Endothelial cell (in vitro differentiated cells): ENCODE data around the gene SPRR5. TPM values are rescaled to one million over a fixed set of nuclear protein-coding genes. Genes with fewer than 3 reads are reported as not detected.

Experiments used
- DNase-seq: peaks from one replicate; pipeline ENCODE4 v3.0.0; 2021; ENCODE audit warnings: low spot score
- H3K27ac Mint-ChIP-seq: one replicate; pipeline ENCODE4 v1.8.0; 2021; ENCODE audit warnings: mixed read lengths, inconsistent platforms; ENCODE audit not compliant: unreplicated experiment
- H3K27me3 Mint-ChIP-seq: one replicate; pipeline ENCODE4 v1.8.0; 2021; ENCODE audit warnings: mild to moderate bottlenecking, moderate library complexity, mixed read lengths, inconsistent platforms; ENCODE audit not compliant: unreplicated experiment
- H3K36me3 Mint-ChIP-seq: one replicate; pipeline ENCODE4 v1.8.0; 2021; ENCODE audit warnings: mild to moderate bottlenecking, low read depth, mixed read lengths, inconsistent platforms; ENCODE audit not compliant: unreplicated experiment
- H3K4me1 Mint-ChIP-seq: one replicate; pipeline ENCODE4 v1.8.0; 2021; ENCODE audit warnings: mild to moderate bottlenecking, mixed read lengths, inconsistent platforms; ENCODE audit not compliant: unreplicated experiment
- H3K4me3 Mint-ChIP-seq: one replicate; pipeline ENCODE4 v1.8.0; 2021; ENCODE audit warnings: mild to moderate bottlenecking, mixed read lengths, inconsistent platforms; ENCODE audit not compliant: unreplicated experiment
- H3K9me3 Mint-ChIP-seq: one replicate; pipeline ENCODE4 v1.8.0; 2021; ENCODE audit warnings: mixed read lengths, inconsistent platforms; ENCODE audit not compliant: unreplicated experiment
- total RNA-seq: library from RNA; stranded (reverse); fragmentation: NEBNext Ultra II Directional; extraction: Animal tissue kit (Norgen Biotek cat#: 25700); gene quantifications from one replicate; pipeline ENCODE4 v1.2.1, GENCODE V29; 2021; ENCODE audit not compliant: unreplicated experiment
- TF ChIP-seq, protein P1 (sequence below): fragments of 200-600 bp; sonication (generic); IDR thresholded peaks from one replicate; pipeline ENCODE4 v1.5.0; 2021; ENCODE audit warnings: antibody characterized with exemption; ENCODE audit not compliant: unreplicated experiment

Gene SPRR5
- total RNA-seq, 1 donor from 2014 or later: not detected

DNA sequence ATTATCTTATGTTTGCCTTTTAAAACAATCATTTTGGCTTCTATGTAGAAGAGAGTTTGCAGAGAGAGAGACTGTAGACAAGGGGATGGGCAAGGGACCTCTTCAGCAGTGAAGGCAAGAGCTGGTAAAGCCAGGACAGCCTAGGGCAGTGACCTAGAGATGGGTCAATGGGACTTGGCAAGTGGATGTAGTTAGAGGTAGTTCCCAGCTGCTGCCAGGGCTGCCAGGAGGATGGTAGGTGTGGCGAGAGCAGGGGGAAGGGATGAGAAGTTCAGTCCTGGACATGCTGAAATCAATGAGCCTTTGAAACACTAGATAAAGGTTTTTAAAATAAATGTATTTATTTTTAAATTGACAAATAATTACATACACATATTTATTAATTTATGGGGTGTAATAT, 6.4 kb upstream of the SPRR5 start:
- no peaks in the 10 kb centered on the region for H3K36me3 Mint-ChIP-seq
- peaks cover 6% of the 10 kb centered on the region for H3K4me1 Mint-ChIP-seq
- no peaks in the 10 kb centered on the region for H3K9me3 Mint-ChIP-seq
- TF ChIP-seq, protein P1, sequence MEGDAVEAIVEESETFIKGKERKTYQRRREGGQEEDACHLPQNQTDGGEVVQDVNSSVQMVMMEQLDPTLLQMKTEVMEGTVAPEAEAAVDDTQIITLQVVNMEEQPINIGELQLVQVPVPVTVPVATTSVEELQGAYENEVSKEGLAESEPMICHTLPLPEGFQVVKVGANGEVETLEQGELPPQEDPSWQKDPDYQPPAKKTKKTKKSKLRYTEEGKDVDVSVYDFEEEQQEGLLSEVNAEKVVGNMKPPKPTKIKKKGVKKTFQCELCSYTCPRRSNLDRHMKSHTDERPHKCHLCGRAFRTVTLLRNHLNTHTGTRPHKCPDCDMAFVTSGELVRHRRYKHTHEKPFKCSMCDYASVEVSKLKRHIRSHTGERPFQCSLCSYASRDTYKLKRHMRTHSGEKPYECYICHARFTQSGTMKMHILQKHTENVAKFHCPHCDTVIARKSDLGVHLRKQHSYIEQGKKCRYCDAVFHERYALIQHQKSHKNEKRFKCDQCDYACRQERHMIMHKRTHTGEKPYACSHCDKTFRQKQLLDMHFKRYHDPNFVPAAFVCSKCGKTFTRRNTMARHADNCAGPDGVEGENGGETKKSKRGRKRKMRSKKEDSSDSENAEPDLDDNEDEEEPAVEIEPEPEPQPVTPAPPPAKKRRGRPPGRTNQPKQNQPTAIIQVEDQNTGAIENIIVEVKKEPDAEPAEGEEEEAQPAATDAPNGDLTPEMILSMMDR: no peak
- no peak for DNase-seq
- H3K27ac Mint-ChIP-seq: no peak overlapping the region
- peaks cover 4% of the 10 kb centered on the region for H3K27me3 Mint-ChIP-seq
- no peak overlapping the region for H3K4me3 Mint-ChIP-seq

DNA sequence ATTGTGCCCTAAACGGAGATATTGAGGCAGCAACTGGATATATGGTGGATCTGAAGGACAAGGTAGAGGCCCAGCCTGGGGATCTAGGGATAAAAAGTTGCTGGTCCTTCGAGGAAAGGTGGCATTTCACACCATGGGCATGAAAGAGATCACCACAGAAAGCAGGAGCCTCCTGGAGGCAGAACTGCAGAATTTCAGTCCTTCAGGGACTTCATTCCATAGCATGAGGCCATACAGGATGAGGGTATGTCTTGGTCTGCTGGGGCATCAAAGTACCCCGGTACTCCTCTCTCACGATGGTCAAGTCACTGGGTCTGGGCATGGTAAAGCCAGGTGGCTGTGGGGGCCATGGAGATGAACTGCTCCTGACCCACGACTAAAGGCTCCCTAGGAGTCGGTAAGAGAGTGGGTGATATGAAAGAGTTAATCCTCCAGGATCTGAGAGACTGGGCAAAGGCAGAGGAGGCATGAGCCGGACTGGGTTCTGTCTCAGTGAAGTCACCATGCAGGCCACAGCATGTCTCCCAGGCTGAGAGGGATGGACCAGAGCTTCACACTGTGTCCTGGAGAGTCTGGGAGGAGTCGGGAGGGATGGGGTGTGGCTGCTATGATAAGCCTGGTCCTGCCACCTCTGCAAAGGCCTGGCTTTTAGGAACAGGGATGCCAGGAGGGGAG, 5.8 kb upstream of the SPRR5 start:
- Mint-ChIP-seq H3K4me3 (no peak overlapping the region), H3K27ac (no peak overlapping the region), H3K27me3 (peaks cover 4% of the 10 kb centered on the region), H3K9me3 (no peaks in the 10 kb centered on the region), H3K4me1 (peaks cover 6% of the 10 kb centered on the region), H3K36me3 (no peaks in the 10 kb centered on the region)
- TF ChIP-seq, protein P1: no peak
- DNase-seq: no peak

DNA sequence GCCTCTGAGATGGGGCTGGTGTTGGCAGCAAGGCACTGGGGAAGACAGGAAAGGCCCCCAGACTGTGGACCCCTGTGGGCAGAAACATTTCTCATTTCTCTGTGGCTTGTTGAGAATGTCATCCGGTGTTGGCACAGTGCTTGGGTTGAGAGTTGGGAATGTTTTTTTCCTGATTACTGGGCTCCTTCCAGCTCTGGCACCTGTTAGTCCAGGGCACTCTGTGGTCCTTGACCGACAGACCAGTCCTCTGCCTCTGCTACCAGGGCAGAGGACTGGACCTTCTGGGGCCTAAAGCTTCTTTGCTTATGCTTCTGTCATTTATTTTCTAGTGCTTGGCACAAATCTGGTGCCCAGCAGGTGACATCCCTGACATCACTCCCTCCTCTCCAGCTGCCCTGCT, 4.8 kb upstream of the SPRR5 start:
- Mint-ChIP-seq H3K4me3 (no peak overlapping the region), H3K27me3 (peaks cover 3% of the 10 kb centered on the region), H3K4me1 (peaks cover 6% of the 10 kb centered on the region), H3K9me3 (no peaks in the 10 kb centered on the region), H3K36me3 (no peaks in the 10 kb centered on the region), H3K27ac (no peak overlapping the region)
- TF ChIP-seq, protein P1: no peak
- DNase-seq: no peak

DNA sequence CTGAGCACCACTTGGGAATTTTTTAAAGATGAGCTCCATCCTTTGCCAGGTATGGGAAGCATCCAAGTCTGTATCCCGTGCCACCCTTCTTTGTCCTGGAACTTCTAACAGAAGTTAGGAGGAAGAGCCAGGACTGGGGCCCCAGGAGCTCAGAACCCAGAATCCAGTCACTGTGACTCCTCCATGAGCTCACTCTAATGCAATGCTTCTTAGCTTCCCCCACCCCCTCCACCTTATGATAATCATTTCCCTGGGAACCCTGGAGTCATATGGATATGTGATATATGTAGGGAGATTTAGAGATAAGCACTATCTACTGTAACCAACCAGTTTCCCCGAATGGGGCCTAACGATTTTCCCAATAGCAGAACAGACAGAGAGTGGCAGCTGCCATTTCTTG, 758 bp upstream of the SPRR5 start:
- Mint-ChIP-seq H3K36me3 (no peaks in the 10 kb centered on the region), H3K27ac (no peak overlapping the region), H3K27me3 (peaks cover 4% of the 10 kb centered on the region), H3K4me1 (no peaks in the 10 kb centered on the region), H3K9me3 (no peaks in the 10 kb centered on the region), H3K4me3 (no peak overlapping the region)
- no peak for DNase-seq
- TF ChIP-seq, protein P1: no peak

DNA sequence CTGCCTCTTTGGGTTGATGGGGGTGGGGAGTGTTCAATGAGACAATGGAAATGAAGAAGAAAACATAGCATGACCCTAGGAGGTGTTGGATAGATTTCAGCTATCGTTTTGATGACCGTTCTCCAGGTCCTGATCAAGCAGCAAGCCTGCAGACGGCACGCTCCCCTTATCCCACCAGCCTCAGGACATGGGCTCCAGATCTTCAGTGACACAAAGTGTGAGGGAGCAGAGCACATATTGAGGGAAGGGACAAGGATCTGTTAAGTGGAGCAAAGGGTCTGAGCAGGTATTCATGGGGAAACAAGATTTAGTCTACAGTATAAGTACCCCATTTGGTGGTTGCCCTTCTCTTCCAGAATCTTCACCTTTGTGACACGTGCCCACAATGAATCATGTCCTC, 4.7 kb downstream of the SPRR5 start:
- Mint-ChIP-seq H3K4me1 (no peaks in the 10 kb centered on the region), H3K4me3 (no peak overlapping the region), H3K27ac (no peak overlapping the region), H3K9me3 (no peaks in the 10 kb centered on the region), H3K36me3 (no peaks in the 10 kb centered on the region), H3K27me3 (peaks cover 1% of the 10 kb centered on the region)
- DNase-seq: no peak
- TF ChIP-seq, protein P1: no peak
